ENCODE results near the gene ITPR1.

The ITPR1 gene

DNA sequence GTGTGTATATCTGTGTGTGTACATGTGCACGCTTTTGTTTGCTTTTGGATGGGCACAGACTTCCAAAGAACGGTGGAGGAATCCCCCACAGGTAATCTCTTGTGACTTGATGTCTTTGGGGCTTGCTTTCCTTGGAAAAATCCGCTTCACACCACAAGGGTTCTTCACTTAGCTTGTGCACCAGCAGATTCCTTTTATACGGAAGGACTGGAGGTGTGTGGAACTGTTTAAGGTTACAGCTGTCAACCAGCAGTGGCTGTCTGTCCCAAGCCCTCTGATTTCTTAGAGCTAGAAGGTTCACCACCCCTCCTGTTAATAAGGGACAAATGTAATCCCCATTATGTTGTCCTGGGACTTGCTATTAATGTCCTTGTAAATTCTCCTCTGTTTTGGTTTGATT is 193.5 kb downstream of the ITPR1 start:
- no peak for DNase-seq (ENCODE audit: low spot score)

DNA sequence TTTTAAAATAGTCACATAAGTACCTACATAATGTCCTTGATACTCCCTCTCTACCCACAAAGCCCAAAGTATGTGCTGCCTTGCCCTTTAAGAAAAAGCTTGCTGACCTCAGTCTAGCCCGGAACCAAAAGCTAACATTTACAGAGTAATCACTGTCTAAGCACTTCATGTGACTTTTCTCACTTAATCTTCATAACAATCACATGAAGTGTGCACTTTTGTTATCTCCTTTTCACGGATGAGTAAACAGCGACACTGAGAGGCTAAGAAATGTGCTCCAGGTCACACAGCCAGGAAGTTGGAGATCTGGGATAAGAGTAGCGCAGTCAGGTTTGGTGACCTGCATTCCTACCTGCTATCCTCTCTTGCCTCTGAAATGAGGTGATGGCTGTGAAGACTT is 194.0 kb downstream of the ITPR1 start:
- no peak for DNase-seq (ENCODE audit: low spot score)

DNA sequence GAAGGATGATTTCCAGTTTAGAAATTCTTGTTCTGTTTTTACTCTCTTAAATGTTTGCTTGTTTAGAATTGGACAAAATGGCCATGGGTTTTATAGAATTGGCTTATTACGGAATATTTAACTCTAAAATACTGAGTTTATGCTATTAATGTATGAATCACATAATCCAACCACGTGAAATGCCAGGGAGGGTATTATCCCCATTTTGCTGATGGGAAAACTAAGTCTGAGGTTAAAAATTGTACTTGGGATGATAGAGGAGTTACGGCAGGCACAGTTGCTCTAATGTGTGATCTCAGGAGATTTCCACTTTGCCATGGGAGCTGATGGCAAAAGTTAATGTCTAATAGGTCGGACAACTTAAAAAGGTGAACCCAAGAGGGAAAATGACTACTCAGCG is 194.4 kb downstream of the ITPR1 start:
- no peak for DNase-seq (ENCODE audit: low spot score)

DNA sequence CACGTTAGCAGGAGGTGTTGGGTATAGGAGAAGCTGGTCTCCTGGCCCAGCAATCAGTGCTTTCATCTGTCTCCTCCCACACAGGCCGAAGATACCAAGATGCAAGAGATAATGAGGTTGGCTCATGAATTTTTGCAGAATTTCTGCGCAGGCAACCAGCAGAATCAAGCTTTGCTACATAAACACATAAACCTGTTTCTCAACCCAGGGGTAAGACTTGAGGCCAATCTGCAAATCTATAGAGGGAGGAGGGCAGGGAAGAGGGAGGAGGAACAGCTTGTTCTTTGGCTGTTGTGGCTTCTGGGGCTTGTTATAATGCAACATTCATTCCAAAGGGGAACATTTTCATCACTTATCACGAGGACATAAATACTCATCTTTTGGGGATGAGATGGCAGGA is 195.3 kb downstream of the ITPR1 start:
- DNase-seq (ENCODE audit: low spot score): no peak

DNA sequence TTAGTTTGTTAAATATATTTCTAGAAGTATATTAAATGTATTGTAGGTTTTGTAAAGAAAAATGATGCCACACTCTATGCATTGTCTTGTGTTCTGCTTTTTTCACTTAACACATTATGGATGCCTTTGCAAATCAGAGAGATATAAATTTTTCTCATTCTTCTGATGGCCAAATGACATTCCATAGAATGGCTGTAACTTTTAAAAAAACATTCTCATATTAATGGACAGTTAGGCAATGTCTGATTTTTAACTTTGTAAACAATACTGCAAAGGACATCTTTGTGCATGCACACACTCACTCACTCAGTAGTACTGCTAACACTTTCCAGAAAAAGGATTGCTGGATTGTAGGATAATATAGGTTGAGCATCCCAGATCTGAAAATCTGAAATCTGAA is 195.9 kb downstream of the ITPR1 start:
- no peak for DNase-seq (ENCODE audit: low spot score)

DNA sequence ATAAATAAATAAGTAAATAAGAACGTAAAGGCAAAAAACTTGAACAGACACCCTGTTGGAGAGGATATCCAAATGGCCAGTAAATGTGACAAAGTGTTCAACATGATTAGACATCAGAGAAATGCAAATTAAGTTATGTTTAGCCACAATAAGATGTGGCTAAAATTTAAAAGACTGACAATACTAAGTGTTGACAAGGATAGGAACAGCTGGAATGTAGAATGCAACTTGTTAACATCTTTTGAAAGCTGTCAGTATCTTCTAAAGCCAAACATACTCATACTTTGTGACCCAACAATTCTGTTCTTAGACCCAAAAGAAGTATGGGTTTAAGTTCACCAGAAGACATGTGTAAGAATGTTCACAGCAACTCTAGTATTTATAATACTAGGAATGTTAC is 197.1 kb downstream of the ITPR1 start:
- DNase-seq (ENCODE audit: low spot score): no peak

DNA sequence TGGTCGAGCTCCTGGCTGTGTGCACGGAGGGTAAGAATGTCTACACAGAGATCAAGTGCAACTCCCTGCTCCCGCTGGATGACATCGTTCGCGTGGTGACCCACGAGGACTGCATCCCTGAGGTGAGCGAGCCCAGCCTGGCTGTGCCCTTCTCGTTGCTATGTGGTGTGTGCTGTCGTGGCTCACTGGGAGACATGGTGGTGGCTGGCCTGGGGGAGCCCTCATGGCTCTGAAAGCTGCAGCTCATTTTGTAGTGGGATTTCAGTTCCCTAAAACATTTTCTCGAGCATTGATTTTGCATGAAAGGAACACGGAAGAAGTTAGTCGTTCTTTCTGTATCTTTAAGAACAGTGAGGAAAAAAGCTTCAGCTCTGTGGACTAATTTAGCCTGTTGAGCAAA is 200.5 kb downstream of the ITPR1 start:
- no peak for DNase-seq (ENCODE audit: low spot score)

DNA sequence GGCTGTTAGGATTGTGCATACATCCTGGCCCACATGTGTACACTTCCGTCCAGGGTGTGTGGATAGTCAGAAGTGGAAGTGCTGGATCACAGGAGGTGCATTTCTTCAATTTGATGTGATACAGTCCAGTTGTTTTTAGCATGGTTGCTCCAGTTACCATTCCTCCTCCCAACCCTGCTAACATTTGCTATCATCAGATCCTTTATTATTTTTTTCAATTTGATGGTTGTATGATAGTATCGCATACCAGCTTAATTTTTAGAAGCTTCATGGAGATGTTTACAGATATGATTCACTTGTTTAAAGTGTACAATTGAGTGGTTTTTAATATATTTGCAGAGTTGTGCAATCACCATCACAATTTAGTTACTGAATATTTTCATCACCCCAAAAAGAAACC is 202.7 kb downstream of the ITPR1 start:
- DNase-seq (ENCODE audit: low spot score): no peak

DNA sequence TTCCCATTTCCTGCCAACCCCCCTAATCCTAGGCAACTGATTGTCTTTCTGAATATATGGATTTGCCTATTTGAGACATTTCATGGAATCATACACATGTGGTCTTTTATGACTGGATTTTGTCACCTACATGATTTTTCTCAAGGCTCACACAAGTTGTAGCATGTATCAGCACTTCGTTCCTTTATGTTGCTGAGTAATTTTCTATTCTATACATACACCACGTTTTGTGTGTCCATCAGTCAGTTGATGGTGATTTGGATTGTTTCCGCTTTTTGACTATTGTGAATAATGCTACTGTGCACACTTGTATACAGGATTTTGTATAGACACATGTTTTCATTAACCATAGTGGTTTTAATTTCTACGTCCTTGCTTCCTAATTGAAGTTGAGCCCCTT is 203.1 kb downstream of the ITPR1 start:
- DNase-seq (ENCODE audit: low spot score): no peak

DNA sequence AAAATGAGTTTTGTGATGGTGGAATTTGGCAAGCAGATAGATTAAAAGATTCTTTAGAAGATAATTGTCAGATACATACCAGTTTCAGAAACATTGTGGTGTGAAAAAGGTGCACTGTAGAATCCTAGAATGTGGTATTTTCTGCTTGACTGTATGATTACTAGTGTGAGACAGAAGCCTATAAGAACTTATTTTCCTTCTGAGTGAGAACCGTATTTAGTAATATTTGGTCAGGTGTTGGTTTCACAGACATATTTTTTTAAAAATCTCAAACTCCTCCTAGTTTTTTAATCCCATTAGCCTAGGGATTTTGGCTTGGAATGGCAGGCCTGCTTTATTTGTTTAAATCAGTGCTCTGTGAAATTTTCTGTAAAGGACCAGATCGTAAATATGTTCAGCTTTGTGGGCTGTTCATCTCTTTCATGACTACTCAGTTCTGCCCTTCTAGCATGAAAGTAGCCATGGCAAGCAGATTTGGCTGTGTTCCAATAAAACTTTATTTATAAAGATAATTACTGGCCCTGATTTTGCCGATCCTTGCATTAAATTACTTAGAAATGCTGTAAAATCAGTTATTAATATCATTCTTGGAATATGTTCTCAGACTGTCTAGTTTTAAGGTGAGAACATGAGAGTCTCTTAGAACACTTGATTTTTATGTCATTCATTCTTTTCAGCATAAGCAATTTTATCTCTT is 205.1 kb downstream of the ITPR1 start:
- DNase-seq (ENCODE audit: low spot score): no peak

DNA sequence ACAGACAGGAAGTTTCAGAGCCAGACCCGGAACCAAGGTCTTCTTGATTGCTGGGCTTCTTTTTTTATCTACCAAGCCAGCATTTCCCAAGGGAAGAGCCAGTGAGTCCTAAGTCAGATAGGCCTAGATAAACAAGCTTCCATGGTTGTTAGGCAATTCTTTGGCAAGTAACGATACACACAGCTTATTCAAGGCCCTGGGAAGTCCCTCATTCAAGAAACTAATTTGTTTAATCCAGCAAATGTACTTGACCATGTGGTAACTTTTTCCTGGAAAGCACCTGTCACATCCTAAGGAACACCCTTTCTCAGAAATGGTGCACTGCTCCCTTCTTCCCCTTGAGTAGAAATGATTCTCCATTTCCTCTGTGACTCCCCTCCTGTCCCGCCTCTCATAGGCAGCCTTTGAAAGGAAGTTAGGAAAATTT is 209.9 kb downstream of the ITPR1 start:
- DNase-seq (ENCODE audit: low spot score): no peak

DNA sequence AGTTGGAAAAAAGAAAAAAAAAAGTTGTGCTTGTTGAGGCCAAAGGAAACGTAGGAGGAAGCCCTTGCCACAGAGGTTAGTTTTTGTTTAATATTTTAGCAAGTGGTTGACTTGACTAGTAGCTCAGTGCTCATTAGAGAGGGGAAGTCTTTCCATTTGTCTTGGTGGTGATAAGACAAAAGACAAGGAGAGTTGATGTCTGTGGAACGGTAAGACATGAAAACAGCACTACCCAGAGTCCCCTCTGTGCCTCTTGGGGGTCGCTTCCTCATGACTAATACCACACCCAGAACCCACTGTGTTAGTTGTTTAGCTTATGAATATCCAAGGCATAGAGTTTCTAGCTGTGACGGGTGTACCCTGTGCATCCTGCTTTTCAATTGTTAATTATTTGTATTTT is 211.4 kb downstream of the ITPR1 start:
- no peak for DNase-seq (ENCODE audit: low spot score)

DNA sequence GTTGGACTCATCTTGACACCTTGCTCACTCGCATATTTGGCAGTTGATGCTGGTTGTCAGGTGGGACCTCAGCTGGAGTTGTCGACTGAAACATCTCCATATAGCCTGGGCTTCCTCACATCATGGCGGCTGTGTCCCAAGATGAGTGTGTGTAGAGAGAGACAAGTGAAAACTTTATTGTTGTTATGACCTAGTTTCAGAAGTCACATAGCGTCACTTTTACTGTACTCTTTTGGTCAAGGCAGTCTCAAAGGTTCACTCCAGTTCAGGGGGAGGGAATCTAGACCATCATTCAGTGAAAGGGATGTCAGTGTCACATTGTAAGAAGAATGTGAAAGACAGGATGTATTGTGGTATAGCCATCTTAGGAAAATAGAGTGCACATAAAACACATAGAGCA is 214.2 kb downstream of the ITPR1 start:
- DNase-seq (ENCODE audit: low spot score): no peak

DNA sequence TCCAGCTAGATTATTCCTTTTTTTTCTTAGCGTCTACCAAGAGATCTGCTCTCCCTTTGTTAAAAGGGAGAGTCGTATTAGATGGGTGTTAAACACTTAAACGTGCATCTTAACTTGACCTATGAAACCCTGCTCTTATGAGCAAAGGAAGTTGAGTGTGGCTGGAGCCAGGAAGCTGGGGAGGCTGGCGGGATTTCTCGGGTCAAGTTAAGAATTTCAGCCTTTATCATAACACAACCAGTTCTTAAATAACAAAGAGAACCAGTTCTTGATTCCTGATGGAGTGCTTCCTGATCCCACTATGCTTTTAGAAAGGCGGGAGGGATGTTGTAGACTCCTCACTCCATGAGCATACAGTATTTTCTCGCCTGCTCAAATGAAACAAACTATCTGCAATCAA is 215.1 kb downstream of the ITPR1 start:
- DNase-seq (ENCODE audit: low spot score): no peak

DNA sequence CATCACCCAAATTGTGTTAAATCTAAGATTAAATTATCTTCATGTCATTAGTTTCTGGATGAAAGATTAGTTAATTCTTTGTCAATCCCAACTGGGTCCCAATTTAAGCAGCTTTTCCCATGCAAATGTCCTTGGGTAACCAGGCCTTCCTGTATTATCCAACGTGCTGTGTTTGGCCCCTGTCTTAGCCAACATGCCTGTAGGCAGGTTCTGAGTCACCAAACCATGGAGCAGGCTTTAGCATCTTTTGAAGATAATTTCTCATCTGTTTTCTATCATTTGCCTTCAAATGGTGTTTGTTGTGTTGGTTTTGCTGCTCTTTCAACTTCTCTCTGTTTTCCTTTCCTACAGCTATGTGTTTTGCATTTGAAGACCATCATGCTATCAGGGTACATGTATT is 216.2 kb downstream of the ITPR1 start:
- no peak for DNase-seq (ENCODE audit: low spot score)

DNA sequence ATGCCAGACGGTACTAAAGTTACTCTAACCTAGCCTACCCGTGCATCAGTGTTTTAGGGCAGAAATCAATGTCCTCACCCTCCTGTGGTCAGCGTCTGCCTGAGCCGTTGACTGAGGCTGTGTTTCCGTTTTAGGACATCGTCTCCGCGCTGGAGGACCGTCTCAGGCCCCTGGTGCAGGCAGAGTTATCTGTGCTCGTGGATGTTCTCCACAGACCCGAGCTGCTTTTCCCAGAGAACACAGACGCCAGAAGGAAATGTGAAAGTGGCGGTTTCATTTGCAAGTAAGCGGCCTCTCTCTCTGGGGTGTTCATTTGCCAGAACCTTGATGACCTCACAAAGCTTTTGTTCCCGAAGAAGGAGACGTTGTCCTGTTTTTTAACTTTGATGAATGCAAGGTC is 217.0 kb downstream of the ITPR1 start:
- no peak for DNase-seq (ENCODE audit: low spot score)

DNA sequence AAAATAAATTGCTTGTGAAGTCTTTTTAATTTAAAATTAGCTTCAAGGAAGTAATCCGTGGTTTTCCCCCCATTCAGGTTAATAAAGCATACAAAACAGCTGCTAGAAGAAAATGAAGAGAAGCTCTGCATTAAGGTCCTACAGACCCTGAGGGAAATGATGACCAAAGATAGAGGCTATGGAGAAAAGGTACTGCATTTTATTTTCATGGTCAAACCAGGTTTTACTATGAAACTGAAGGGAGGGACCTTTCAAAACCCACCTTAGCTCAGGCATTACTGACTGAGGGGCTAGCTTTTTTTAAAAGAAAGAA is 218.5 kb downstream of the ITPR1 start:
- DNase-seq (ENCODE audit: low spot score): no peak

DNA sequence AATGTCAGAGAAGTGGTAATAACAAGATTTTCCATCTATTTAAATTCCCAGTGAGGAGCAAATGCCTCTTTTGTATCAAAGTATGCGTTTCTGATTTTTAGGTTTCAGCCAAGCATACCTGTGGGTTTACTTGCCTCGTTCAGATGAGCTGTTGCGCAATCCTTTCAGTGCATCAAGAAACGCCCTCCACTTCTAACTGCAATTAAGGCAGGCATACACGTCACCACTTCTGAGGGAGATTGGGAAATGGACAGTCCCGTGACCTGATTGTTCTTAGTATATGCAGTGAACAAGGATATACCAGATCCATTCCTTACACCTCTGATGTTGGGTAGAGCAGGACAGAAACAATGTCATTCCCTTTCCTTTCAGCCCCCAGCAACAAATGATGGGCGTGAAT is 219.0 kb downstream of the ITPR1 start:
- no peak for DNase-seq (ENCODE audit: low spot score)

DNA sequence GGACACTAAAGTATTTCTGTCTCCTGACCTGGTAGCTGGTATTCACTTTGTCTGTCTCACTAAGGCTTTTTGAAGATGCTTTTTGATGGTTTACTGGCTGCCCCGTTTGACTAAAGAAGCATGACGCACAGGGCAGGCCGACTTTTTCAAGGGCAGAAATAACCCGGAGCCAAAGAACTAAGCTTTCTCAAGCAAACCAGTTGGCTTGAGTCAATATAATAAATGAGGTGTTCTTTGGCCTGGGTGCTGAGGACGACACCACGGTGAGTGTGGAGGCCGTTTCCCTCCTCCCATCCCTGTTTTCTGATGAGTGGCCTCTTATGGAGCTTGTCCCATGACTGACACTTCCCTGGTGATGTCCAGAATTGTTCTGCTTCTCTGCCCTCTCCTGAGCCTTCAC is 220.9 kb downstream of the ITPR1 start:
- DNase-seq (ENCODE audit: low spot score): no peak

DNA sequence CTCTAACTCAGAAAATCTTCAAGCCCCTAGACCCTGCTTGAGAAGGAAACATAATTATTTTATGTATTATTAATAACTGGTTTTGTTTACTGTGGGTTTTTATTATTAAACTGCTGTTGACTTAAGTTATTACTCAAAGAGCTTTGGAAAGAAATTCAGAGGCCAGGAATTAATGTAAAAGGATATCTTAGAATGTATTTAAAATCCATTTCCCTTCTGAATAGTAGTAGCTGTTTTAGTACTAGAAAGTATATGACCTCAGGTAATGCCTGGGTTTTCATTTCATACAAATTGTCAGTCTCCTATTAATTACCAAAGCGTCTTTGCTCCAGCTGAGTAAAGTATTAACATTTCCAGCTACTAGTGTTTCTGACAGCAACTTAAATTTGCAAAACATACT is 223.1 kb downstream of the ITPR1 start:
- DNase-seq (ENCODE audit: low spot score): no peak

DNA sequence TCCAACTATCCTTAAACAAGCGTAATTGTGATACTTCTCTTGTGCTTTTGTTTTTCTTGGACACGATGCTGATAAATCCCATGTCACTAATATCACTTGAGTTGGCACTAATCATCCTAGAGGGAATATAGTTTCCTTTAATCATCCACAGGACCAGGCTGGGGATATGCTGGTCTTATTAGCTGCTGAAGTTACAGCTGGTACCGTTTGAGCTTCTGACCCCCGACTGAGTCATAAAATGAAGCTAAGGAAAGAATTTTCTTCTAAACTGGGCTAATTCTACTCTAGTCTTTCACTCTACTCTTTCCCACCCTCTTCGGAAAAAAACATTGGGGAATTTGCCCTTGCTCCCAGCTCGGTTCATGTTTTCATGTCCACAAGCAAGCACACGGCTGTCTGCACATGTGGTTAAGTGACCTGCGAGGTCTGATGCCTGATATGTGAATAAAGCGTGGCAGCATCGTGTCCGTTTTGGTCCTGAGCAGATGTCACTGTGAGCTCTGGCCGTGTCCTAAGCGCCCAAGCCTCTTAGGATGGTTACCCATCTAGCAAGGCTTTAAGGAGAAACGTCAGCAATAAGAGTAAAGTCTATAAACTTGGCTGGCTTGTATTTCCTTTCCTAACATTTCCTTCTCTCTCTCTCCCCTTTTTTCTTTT is 223.7 kb downstream of the ITPR1 start:
- DNase-seq (ENCODE audit: low spot score): no peak

DNA sequence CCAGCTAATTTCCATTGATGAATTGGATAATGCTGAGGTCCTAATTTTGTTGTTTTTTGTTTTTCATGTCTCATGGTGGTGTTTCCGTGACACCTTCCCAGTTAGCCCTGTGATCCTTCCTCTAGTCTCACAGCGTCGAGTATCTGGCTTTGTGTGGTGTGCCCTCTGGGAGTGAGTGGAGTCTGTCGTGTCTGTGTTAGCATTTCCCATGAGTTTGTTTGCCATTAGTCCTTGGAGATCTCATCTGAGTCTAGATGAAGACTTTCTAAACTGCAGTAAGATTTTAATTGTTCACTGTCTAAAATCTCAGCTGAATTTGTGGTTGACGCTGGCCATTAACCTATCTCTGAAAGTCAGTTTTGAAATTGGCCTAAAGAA is 224.2 kb downstream of the ITPR1 start:
- no peak for DNase-seq (ENCODE audit: low spot score)

DNA sequence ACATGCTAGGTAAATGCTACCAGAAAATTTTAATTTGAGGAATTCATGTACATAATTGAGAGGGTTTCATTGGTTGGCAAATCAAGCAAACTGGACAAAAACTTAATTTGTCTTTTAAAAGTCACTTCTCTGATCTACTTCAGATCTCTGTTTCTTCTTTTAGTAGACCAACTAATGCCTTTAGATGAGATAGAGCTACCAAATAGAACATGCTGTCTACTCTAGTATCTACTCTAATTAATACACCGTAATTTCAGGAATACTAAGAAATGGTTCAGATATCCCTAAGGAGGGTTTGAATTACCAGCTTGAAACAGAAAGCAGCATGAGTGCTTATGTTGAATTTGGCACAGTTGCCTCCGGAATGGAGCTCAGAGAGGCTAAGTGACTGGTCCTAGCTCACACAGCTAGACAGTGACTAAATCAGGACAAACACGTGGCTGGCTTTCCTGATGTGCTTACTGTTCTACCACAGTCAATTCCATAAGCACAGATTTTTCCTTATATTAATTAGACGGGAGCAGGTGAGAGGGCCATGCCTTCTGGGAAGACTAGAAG is 225.1 kb downstream of the ITPR1 start:
- DNase-seq (ENCODE audit: low spot score): no peak

DNA sequence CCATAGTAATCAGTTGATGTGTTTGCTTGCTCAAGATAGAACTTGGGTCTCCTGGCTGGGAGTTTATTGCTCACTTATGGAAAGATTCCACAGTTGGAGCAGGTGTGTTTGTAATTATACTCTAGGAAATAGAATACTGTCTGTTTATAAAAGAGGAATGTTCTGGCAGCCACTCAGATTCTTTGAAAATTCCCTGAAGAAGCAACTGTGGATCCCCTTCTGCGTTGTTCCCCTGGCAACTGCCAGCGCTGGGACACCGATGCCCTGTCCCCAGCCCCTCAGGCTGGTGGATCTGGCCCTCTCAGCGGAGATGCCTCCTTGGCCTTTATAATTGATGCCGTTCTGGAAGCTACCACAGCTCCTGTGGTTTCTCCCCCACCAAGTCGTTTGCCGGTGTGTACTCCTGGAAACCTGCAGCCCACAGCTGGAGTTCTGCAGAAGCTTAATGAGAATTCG is 225.9 kb downstream of the ITPR1 start:
- no peak for DNase-seq (ENCODE audit: low spot score)

Data from D341Med (cell line).